Mucosa of descending colon (tissue), 3 donors: ENCODE data around the gene PLD1. TPM values are rescaled to one million over a fixed set of nuclear protein-coding genes. Genes with fewer than 3 reads are reported as not detected.

Source experiments
- ATAC-seq: fragments of 200-7000 bp; cut with Tn5 transposase; one replicate; pipeline ENCODE4 v1.9.1; 2020; ENCODE audit warnings: mild to moderate bottlenecking, moderate library complexity
- DNase-seq, 3 donors: peaks; one replicate each; pipeline ENCODE4 v3.0.0-alpha.2; 2020
- H3K36me3 ChIP-seq: fragments of 200-600 bp; one replicate; pipeline ENCODE4 v1.8.0; 2021; ENCODE audit warnings: low read depth, mild to moderate bottlenecking
- H3K4me1 ChIP-seq: fragments of 200-600 bp; one replicate; pipeline ENCODE4 v1.8.0; 2021; ENCODE audit warnings: low read depth, mild to moderate bottlenecking
- H3K4me3 ChIP-seq: fragments of 200-600 bp; one replicate; pipeline ENCODE4 v1.8.0; 2021; ENCODE audit warnings: mild to moderate bottlenecking
- H3K9me3 ChIP-seq: fragments of 200-600 bp; one replicate; pipeline ENCODE4 v1.8.0; 2021; ENCODE audit warnings: mild to moderate bottlenecking
- intact Hi-C, 2 donors: fragments of 100-400 bp; cut with DNase I in 1 of 2; cut with micrococcal nuclease in 1 of 2; formaldehyde crosslinking; loops; one replicate each; pipeline versions ENCODE4 v1.11.0 to v1.11.1; 2022; cut with DNase I, micrococcal nuclease
- total RNA-seq, 3 donors: library from RNA; stranded (reverse); fragmentation: NEBNext Ultra II Directional in 2 of 3; extraction: Animal tissue kit (Norgen Biotek cat#: 25700) in 2 of 3; gene quantifications; one replicate each; pipeline versions ENCODE4 v1.2.1 to v1.2.4, GENCODE V29; 2021 to 2023
- TF ChIP-seq, protein P1 (sequence below): fragments of 200-600 bp; IDR thresholded peaks from one replicate; pipeline ENCODE4 v1.8.0; 2022; ENCODE audit warnings: antibody characterized with exemption, mild to moderate bottlenecking
- donor health status: DM: no; HTN: no; CAD: no; lungs with moderate emphysema.
- donor health status: DM: no; HTN: no; CAD: no.
- donor health status: DM: no; HTN: yes; CAD: no.

Gene PLD1
- total RNA-seq, 3 donors from 2014 or later, result 46.6 to 105 (median 65.1) TPM

DNA sequence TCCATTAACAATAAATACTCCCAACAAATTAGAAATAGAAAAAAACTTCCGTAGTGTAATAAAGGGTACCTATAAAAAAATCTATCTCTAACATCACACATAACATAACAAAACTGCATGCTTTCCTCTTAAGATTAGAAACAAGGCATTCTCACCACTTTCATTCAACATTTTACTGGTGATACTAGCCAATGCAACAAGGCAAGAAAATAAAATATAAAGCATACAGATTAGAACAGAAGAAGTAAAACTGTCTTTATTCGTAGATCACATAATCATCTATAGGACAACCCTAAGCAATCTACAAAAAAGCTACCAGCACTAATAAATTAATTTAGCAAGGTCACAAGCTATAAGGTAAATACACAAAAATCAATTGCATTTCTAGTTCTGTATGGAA is 107.1 kb downstream of the PLD1 start:
- Histone ChIP-seq H3K4me1 (no peaks in the 10 kb centered on the region), H3K4me3 (no peak overlapping the region), H3K36me3 (no peaks in the 10 kb centered on the region), H3K9me3 (peaks cover 5% of the 10 kb centered on the region)
- TF ChIP-seq, protein P1, sequence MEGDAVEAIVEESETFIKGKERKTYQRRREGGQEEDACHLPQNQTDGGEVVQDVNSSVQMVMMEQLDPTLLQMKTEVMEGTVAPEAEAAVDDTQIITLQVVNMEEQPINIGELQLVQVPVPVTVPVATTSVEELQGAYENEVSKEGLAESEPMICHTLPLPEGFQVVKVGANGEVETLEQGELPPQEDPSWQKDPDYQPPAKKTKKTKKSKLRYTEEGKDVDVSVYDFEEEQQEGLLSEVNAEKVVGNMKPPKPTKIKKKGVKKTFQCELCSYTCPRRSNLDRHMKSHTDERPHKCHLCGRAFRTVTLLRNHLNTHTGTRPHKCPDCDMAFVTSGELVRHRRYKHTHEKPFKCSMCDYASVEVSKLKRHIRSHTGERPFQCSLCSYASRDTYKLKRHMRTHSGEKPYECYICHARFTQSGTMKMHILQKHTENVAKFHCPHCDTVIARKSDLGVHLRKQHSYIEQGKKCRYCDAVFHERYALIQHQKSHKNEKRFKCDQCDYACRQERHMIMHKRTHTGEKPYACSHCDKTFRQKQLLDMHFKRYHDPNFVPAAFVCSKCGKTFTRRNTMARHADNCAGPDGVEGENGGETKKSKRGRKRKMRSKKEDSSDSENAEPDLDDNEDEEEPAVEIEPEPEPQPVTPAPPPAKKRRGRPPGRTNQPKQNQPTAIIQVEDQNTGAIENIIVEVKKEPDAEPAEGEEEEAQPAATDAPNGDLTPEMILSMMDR, result no peak
- no peak for ATAC-seq
- intact Hi-C loops, result no loop called here
- DNase-seq, result no peak

DNA sequence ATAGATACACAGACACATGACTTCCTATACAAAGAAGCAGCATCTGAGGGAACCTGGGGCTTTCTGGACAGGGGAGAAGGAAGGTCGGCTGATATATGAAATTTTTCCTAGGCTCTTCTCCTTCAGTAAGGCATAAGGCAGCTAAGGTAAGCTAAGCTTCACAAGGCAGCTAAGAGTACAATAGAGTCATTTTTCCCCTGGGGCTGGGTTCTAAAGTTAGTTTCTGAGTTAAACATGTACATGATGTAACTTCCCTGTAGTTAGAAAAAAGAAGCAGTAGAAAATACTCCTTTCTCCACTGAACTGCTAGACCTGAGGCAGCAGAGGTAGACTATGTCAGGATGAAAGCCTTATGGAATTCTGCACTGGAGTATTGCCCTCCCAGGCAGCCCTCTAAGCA is 109.6 kb downstream of the PLD1 start:
- DNase-seq (no peak), ATAC-seq (no peak)
- no peaks in the 10 kb centered on the region for H3K36me3 ChIP-seq
- TF ChIP-seq, protein P1, result no peak
- intact Hi-C loops, result no loop called here
- H3K4me3 ChIP-seq, result no peak overlapping the region
- peaks cover 5% of the 10 kb centered on the region for H3K9me3 ChIP-seq
- peaks cover 11% of the 10 kb centered on the region for H3K4me1 ChIP-seq

DNA sequence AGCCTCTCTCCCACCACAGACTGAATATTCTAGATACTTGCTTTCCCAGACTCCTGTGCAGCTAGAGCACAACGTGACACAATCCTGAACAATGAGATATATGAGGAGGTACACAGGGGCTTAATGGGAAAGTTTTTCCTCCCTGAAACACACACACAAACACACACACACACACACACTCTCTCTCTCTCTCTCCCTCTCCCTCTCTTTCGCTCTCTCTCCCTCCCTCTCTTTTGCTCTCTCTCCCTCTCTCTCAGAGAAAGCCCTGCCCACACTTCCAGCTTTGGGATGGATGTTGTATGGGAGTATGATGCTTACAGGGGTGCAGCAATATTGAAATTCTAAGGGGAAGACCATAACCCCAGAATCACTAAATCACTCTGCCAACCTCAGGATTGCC is 110.1 kb downstream of the PLD1 start:
- H3K4me1 ChIP-seq, result peaks cover 15% of the 10 kb centered on the region
- TF ChIP-seq, protein P1, result no peak
- H3K4me3 ChIP-seq, result no peak overlapping the region
- no peaks in the 10 kb centered on the region for H3K36me3 ChIP-seq
- no peak for DNase-seq
- peaks cover 5% of the 10 kb centered on the region for H3K9me3 ChIP-seq
- intact Hi-C loops, result no loop called here
- ATAC-seq, result no peak

DNA sequence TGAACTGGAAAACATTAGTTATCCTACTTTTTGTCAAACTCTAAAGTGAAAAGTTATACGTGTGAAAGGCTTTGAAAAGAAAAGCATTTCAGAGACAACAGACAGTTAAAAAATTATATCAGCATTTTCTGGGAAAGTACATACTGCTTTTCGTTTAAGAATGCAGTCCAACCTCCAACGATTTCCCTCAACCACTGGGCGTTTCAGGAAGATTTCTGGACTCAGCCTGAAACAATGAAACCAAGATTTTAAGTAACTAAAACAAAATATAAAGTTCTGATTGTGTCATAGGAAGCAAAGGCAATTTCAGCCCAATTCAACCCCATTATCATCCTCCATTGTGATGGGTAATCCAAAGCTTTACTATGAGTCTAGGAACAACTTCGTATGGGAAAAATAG is 110.7 kb downstream of the PLD1 start:
- Histone ChIP-seq H3K36me3 (no peaks in the 10 kb centered on the region), H3K4me1 (peaks cover 15% of the 10 kb centered on the region), H3K4me3 (no peak overlapping the region), H3K9me3 (peaks cover 5% of the 10 kb centered on the region)
- TF ChIP-seq, protein P1, result no peak
- ATAC-seq (no peak), DNase-seq (no peak)
- intact Hi-C loops, result no loop called here

DNA sequence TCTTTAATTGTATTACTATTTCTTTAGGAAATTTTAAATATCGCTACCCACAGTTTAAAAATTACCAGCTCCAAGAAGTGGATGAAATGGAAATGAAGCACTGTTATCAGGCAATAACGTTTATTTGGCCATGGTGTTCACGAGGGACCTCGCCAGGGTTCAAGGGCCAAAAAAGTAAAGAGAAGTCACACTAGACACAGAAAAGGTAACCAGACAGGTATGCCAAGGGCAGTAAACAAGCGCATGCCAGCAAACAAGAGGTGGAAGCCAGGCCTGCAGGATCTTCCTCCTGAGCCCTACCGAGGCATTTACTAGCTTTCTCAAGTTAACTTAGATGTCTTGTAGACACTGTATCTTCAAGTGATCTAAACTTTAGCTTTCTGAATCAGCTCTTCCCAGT is 113.5 kb downstream of the PLD1 start:
- no peak overlapping the region for H3K4me3 ChIP-seq
- DNase-seq (peak in 2 of 3 donors; percentile 31 to 44), ATAC-seq (peak; percentile 52)
- peaks cover 15% of the 10 kb centered on the region for H3K4me1 ChIP-seq
- intact Hi-C loops, result no loop called here
- TF ChIP-seq, protein P1, result no peak
- no peaks in the 10 kb centered on the region for H3K36me3 ChIP-seq
- H3K9me3 ChIP-seq, result no peaks in the 10 kb centered on the region

DNA sequence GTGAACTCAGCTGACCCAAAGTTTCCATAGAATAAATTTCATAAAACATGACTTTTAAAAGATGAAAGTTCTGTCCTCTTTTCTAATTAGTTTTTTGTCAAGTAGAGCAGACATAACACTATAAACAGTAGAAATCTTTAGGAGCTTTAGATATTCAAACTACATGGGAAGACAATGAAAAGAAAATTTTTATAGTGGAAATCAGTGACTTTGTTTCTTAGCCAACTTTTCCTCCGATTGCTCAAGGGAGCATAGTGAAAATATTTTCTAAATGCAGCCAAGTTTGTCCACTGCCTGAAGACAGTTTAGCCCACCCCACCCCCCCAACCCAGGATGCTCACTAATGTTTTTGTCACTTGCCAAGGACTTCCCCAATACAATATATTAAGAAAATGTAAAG is 114.9 kb downstream of the PLD1 start:
- no peaks in the 10 kb centered on the region for H3K36me3 ChIP-seq
- DNase-seq, result no peak
- no peak overlapping the region for H3K4me3 ChIP-seq
- TF ChIP-seq, protein P1, result no peak
- intact Hi-C loops, result no loop called here
- peaks cover 15% of the 10 kb centered on the region for H3K4me1 ChIP-seq
- ATAC-seq, result no peak
- H3K9me3 ChIP-seq, result no peaks in the 10 kb centered on the region
